ENCODE results near the gene HSD17B2.

- no peak for TF ChIP-seq CTCF (IDR thresholded peaks at IDR 0.05; ENCODE audit: insufficient read depth, low read length)
- TF ChIP-seq SPI1 (IDR thresholded peaks at IDR 0.05; ENCODE audit: borderline replicate concordance, low read depth): no peak
- TF ChIP-seq POLR2AphosphoS5 (IDR thresholded peaks at IDR 0.05; ENCODE audit: low read depth): no peak
Observed at GRCh38 chr16:82146957-82147356, 111.9 kb downstream of the HSD17B2 start.
